Erythroblast (primary cell): Measurements from ENCODE around the gene TIGD2.

Experiments used
- GATA1 ChIP-seq: IDR thresholded peaks from 2 replicates; pipeline ENCODE4 v1.6.1; 2011; ENCODE audit warnings: low read depth, mild to moderate bottlenecking, control low read depth, low read length, moderate library complexity
- POLR2A ChIP-seq: IDR thresholded peaks from 2 replicates; pipeline ENCODE4 v1.6.1; 2011; ENCODE audit warnings: mild to moderate bottlenecking, low read length

- TF ChIP-seq POLR2A, result no peak
- no peak for TF ChIP-seq GATA1
Measured at GRCh38 chr4:89070041-89070440, 41.3 kb upstream of the TIGD2 start.
